GM08714 (cell line): ENCODE measurements around the gene DDB1.

Experiments used
- H3K4me3 ChIP-seq: fragments of 200-500 bp; sonication (Bioruptor generic); 2 replicates; pipeline ENCODE4 v1.5.1; 2014; ENCODE audit warnings: mild to moderate bottlenecking, low read length, inconsistent platforms
- ZNF274 ChIP-seq: IDR thresholded peaks from 2 replicates; pipeline ENCODE4 v1.6.1; 2012; ENCODE audit warnings: mild to moderate bottlenecking, low read depth, low read length

Gene DDB1

DNA sequence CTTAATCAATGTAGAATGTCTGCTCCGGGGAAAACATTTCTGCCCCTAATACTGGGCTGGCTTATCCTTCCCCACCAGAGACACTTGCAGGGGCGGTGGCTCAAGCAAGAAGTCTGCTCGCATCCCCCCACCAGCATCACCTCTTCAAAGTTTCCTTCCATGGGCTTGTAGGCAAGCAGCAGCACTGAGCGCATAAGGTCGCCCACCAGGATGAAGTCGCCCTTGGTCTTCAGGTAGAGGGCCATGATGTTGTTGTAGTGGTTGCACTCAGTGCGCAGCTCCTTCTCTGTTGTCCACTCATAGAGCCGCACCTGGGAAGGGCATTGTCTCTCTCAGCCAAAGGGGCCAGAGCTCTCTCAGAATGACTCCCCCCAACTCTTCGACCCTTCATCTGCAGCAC is 29.2 kb downstream of the DDB1 start:
- H3K4me3 ChIP-seq = no peak overlapping the region
- TF ChIP-seq ZNF274 = no peak

DNA sequence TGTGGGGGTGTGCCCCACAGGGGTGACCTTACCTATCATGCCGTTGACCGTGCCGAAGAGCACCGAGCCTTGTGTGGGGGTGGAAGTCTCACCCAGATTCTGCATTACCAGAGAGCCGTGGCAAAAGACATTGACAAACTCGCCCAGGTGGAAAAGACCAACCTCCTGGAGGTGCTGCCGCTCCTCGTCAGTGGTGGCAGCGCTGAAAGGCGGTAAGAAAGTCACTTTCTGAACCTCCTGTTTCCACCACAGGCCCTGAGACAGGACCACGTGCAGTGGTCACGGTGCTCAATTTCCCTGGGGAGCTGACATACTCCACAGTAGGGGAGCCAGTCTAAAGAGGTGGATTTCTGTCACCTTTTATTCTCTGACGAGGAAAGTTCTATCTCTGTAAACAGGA is 30.4 kb downstream of the DDB1 start:
- H3K4me3 ChIP-seq = no peak overlapping the region
- no peak for TF ChIP-seq ZNF274

DNA sequence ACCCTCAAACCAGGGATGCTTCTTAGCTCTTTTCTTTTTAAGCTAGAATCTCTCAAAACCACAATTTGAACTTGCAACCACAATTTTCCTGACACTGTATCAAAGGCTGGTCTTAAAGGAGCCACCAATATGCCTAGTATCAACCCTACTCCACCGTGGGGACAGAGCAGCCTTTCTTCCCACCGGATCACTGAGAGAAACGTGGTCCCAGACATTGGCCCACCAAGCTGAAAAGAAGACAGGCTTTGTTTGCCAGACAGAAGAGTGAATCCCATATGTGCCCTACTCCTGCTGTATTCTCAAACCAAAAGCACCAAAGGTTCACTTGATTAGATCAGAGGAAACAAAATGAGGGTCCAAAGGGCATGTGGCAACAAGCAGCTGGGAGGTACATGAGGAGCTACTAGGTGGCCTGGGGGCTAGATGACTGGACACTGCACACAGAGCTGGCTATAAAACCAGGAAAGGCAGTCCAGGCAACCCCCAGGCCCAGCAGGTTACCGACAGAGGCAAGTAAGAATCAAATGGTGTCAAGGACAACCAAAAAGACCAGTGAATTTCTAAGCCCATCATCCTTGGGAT is 34.2 kb downstream of the DDB1 start:
- no peak for TF ChIP-seq ZNF274
- H3K4me3 ChIP-seq = no peak overlapping the region

DNA sequence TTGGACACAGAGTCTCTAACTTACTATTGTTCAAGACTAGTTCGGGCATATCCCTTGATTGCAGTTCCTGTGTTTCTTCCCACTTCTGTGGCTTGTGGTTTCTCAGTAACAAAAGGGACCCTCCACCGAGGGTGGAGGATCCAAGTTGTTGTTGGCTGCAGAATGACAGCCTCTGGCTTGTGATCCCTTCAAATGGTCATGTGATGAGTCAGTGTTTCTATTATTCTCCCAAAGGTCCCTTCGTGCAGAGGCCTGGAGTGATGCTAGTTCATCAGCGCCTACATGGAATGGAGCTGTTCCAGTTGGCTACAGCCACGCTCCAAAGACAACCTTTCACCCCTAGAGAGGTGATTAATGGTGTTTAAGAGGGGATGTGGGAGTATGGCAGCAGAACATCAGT is 35.2 kb downstream of the DDB1 start:
- H3K4me3 ChIP-seq = no peak overlapping the region
- TF ChIP-seq ZNF274 = no peak

DNA sequence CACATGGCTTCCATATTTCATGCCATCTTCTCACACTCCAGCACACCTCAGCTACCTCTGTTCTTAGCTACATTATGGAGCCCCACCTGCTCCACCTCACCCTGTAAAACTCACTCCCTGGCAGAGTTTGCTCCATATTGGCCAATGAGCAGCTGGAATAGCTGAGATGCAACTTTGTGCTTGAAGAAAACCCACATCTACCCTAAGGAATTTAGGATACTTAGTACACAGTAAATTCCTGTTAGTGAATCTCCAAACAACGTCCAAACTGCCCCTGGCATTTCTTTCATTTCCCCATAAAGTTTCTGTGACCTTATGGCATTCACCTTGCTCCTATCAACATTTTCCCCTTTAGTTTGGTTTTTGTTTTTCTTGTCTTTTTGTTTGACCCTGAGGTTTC is 35.6 kb downstream of the DDB1 start:
- H3K4me3 ChIP-seq = no peak overlapping the region
- TF ChIP-seq ZNF274 = no peak

DNA sequence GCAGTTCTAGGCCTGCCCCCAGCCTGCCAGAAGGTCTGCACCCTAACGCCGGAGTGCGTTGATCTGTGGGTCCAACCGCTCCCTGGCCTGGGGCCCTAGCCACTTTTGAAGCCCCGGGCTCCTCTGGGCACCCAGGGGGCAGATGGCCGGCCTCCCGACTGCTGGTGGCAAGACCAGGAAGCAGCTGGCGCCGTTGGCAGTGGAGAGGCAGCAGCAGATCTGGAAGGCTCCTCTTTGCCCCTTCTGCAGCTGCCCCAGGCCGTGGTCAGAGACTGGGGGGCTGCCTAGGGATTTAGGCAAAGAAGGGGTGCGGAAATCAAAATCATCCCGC is 37.3 kb downstream of the DDB1 start:
- peak overlapping the region; percentile 77; the same call in 1 of the 2 replicates for H3K4me3 ChIP-seq
- no peak for TF ChIP-seq ZNF274

DNA sequence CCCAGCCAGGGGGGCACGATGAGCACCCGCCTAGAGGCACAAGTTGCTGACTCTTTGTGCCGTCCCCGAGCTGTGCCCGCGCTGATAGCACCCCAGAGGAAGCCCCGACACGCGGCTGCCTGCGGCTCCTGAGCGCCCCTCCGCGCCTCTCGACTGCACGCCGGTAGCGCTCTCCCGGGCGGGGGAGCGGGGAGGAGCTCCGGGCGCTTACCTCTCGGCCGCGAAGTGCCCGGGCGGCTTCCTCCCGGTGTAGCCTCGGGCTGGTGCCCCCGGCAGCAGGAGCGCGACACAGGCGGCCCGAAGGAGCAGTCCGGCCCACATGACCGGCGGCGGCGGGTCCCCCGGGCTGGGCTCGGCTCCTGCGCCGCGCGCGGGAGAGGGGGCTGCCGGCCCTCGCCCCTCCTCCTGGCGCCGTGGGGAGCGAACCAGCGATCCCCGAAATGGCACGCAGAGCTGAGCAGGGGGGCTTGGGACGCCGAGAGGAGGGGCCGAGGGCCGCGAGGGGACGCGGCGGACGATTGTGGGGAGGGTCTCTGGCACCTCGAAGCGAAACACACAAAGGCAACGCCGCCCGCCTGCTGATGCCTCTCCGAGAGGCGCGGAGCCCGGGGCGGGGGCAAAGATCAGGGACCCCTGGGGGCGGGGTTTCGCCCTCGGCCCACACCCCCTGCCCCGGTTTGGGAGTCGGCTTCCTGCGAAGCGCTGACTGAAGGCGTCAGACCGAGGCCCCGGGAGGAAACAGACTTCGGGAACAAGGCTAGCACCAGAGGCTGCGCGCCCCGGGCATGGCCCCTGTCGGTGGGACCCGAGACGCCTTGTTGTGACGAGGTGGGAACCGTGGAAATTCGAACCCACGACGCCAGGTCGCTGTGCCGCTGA is 37.9 kb downstream of the DDB1 start, which contains the start of gene VWCE:
VWCE (minus strand) TSS at position 600 of the 879 bp plus-strand sequence; CDS start at position 321, 279 bp downstream.
- no peak for TF ChIP-seq ZNF274
- peak within 1 kb of the TSS; percentile 77; the same call in 1 of the 2 replicates for H3K4me3 ChIP-seq

DNA sequence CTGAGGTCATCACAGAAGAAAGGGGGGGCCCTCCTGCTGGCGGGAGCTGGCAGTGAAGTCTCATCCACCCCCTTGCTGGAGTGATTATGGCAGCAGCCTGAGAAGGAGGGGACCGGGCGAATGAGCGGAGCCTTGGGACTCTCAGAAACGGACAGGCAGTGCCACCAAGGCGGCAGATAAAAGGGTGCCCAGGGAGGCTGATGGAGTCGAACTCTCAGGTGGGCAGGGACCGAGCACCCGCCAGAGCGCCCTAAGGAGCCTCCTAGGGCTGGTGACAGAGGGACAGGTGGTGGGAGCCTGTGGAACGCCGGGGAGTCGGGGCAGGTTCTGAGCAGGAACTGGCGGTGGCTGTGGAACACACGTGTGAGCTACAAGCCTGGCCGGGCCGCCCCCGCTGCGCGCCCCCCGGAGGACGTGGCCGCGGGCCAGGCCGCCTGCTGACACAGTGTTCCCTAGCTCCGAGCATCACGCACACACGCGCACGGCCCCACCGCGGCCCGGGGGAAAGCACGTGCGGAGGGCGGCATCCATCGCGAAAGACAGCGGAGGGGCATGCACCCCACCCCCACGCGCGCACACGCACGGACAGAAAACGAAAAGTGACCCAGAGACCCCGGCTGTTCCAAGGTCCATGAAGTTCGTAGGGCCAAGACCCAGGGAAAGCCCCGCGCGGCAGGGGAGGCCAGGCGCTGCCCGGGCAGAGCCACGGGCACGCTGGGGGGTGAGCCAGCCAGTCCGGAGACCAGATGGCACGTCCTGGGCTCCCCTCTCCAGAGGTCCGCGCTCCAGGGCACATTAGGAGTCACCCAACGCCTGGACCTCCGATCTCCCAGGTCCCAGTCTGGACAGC is 38.8 kb downstream of the DDB1 start:
- peak overlapping the region; percentile 77; the same call in 1 of the 2 replicates for H3K4me3 ChIP-seq
- no peak for TF ChIP-seq ZNF274

DNA sequence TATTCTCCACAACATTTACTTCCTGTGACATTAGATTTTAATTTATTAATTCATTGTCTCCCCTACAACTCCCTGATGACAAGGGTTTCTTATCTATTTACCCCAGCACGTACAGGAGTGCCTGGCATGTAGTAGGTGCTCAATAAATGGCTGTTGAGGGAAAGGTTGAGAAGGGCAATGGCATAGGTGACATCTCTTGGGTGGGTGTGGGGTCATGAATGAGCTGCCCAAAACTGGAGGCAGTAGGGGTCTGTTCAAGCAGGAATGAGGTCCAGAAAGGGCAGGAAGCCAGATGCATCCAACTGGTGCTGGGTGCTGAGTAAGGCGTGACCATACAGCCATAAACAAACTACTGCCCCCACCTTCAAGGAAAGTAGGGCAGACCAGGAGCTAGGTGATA is 40.5 kb downstream of the DDB1 start:
- no peak for TF ChIP-seq ZNF274
- H3K4me3 ChIP-seq = no peak overlapping the region

DNA sequence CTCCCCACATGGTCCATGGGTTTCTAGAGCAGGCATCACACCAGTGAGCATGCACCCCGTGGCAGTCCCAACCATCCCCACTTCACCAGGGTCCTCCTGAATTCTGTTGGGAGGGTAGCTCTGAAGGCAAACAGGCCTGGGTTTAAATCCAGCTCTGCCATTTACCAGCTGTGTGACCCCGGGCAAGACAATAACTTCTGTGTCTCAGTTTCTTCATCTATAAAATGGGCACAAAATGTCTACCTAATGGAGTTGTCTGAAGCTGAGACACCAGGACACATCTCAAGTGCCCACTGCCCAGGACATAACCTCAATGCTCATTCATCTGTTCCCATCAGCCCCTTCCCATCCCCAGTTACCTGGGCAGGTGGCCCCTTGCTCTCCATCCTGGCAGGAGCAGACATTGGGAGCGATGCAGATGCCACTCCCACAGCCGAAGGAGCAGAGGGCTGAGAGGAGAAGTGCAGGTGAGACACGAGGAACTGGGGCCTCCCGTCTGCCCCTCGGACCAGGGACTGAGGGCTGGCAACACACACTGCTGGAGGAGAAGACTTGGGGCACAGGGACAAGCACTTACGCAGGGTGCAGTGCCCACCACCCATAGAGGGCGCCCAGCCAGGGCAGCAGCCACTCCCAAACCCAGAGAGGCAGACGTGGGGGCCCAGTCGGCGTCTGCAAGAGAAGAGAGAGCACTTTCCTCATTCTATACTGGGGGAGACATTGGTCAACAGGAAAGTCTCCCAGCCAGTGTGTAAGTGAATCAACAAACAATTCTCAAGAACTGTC is 41.8 kb downstream of the DDB1 start:
- TF ChIP-seq ZNF274 = no peak

DNA sequence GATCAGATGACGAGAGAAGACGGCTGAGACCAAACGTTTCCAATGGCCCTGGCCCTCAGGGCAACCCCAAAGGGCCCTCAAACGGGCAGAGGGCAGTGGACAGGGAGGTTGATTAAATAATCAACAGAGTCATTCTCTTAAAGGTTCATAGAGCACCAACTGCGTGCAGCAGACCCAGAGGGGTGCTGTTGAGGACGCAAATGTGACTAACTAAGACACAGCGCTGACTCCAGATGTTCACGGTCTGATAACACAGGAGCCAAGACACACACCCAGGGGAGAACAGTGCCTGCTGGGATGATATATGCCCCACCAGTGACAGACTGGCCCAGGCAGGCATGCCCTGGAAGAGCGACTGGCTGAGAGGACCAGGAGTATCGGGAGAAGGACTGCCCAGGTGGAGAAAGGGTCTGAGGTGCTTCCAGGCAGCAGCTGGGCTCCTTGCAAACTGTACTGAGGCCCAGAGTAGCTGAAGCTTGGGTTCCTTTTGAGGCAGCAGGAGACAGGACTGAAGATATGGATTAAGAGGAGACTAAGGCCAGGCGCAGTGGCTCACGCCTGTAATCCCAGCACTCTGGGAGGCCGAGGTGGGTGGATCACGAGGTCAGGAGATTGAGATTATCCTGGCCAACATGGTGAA is 45.4 kb downstream of the DDB1 start:
- H3K4me3 ChIP-seq = no peak overlapping the region
- TF ChIP-seq ZNF274 = no peak

More for the DNA sequence above, 41.8 kb downstream of the DDB1 start:
- no peak overlapping the region for H3K4me3 ChIP-seq

DNA sequence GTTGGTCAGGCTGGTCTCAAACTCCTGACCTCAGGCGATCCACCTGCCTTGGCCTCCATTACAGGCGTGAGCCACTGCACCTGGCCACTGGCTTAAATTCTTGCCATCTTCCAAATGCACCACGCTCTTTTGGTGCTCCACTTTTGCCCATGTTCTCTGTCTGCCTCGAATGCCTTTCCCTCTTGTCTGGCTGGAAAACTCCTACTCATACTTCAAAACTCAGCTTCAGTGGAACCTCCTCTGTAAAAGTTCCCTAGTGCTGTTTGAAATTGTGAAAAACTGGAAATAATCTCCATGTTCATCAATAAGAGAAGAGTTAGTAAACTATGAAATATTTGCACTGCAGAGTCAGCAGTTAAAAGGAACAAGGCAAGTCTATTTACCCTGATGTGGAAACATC is 49.3 kb downstream of the DDB1 start:
- TF ChIP-seq ZNF274 = no peak
- no peak overlapping the region for H3K4me3 ChIP-seq

DNA sequence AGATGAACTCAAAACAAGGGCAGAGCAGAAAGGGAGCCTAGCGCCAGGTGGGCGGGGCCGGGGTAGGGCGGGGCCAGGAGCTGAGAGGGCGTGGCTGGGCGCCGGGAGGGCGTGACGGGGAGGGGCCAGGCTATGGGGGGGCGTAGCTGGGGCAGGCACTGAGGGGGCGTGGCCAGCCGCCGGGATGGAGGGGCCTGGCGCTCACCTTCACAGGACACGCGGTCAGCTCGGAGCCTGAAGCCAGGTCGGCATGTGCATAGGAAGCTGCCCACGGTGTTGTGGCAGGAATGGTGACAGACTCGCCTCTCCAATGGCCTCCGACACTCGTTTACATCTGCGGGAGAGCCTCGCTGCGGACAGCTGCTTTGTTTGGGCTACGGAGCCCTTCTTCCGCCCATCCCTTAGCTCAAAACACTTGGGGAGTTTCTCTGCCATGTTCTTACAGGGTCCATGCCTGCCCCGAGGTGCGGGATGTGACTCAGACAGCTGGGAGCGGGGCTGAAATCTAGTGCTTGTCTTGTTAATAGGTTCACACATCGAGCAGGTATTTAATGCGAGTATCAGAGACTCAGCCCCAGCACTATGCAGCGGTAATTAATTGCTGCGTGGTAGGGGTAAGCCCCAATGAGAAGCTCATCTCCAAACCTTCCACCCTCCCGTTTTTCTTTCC is 51.2 kb downstream of the DDB1 start:
- H3K4me3 ChIP-seq = no peak overlapping the region
- no peak for TF ChIP-seq ZNF274
